ENCODE measurements around the gene STKLD1.
"Not testable (repeated sequence)": the region's sequence is repeated elsewhere in the genome, so short reads cannot be mapped to it uniquely, and the experiment has no call there.

STKLD1 gene

GRCh38 chr9:133389025-133389557 lies 12.9 kb downstream of the STKLD1 start:
- no peak for DNase-seq

GRCh38 chr9:133389562-133389961 lies 13.4 kb downstream of the STKLD1 start:
- no peak for DNase-seq

GRCh38 chr9:133390713-133391112 lies 14.5 kb downstream of the STKLD1 start:
- no peak for DNase-seq

GRCh38 chr9:133391449-133391848 lies 15.3 kb downstream of the STKLD1 start:
- not testable (repeated sequence) for DNase-seq

- not testable (repeated sequence) for DNase-seq
These were observed 16.1 kb downstream of the STKLD1 start for GRCh38 chr9:133392308-133392707.

GRCh38 chr9:133393399-133393798 lies 17.2 kb downstream of the STKLD1 start:
- no peak for DNase-seq

- DNase-seq: no peak
These were observed 18.6 kb downstream of the STKLD1 start for GRCh38 chr9:133394687-133395271.

GRCh38 chr9:133396952-133397351 lies 20.8 kb downstream of the STKLD1 start:
- no peak for DNase-seq

GRCh38 chr9:133397370-133397769 lies 21.2 kb downstream of the STKLD1 start:
- DNase-seq: no peak

- no peak for DNase-seq
These were observed 21.7 kb downstream of the STKLD1 start for GRCh38 chr9:133397895-133398294.

GRCh38 chr9:133400292-133400691 lies 24.1 kb downstream of the STKLD1 start:
- DNase-seq: no peak

GRCh38 chr9:133401588-133401987 lies 25.4 kb downstream of the STKLD1 start:
- DNase-seq: no peak

- DNase-seq: no peak
These were observed 26.5 kb downstream of the STKLD1 start for GRCh38 chr9:133402689-133403088.

GRCh38 chr9:133403766-133404453 lies 27.7 kb downstream of the STKLD1 start:
- peak; percentile 56 for DNase-seq

GRCh38 chr9:133404454-133405002 lies 28.4 kb downstream of the STKLD1 start:
- no peak for DNase-seq

GRCh38 chr9:133405508-133406438 lies 29.6 kb downstream of the STKLD1 start:
- DNase-seq: no peak

- DNase-seq: peak; percentile 79
These were observed 30.5 kb downstream of the STKLD1 start for GRCh38 chr9:133406480-133407307.

- DNase-seq: no peak
These were observed 31.9 kb downstream of the STKLD1 start for GRCh38 chr9:133408042-133408441.

GRCh38 chr9:133415170-133415569 lies 39.0 kb downstream of the STKLD1 start:
- no peak for DNase-seq

- DNase-seq: peak; percentile 80
These were observed 41.6 kb downstream of the STKLD1 start, which contains the start of gene REXO4 for GRCh38 chr9:133417541-133418461. TSS of gene REXO4 (minus strand) at chr9:133418010. CDS start at chr9:133417844, 166 bp downstream.

GRCh38 chr9:133419005-133419404 lies 42.8 kb downstream of the STKLD1 start:
- DNase-seq: no peak
